Activated naive CD4-positive, alpha-beta T cell treated with anti-CD3 and anti-CD28 coated beads, Interleukin-2, amount 50 U/mL, for 72 hours (primary cell): ENCODE results near the gene NUP42. TPM values are rescaled to one million over a fixed set of nuclear protein-coding genes. Genes with fewer than 3 reads are reported as not detected.
A peak's percentile ranks its signal among the peaks of the same experiment; 100 is the strongest.
"Not testable (repeated sequence)": the region's sequence is repeated elsewhere in the genome, so short reads cannot be mapped to it uniquely, and the experiment has no call there.

Experiments
- ATAC-seq, 2 donors: fragments of 150-1000 bp; cut with Tn5 transposase; 2 replicates each; pipeline ENCODE4 v1.10.0; 2021; ENCODE audit warnings: mild to moderate bottlenecking in 2 of 2, moderate library complexity in 2 of 2
- DNase-seq, 2 donors: peaks; one replicate each; pipeline ENCODE4 v3.0.0; 2021 to 2022; ENCODE audit warnings: low spot score in 2 of 2
- H3K27ac Mint-ChIP-seq, 2 donors: one replicate each; pipeline ENCODE4 v1.8.0; 2022; ENCODE audit warnings: mild to moderate bottlenecking in 2 of 2, mixed read lengths in 2 of 2
- H3K36me3 Mint-ChIP-seq, 2 donors: one replicate each; pipeline ENCODE4 v1.8.0; 2022; ENCODE audit warnings: mixed read lengths in 2 of 2
- H3K9me3 Mint-ChIP-seq, 2 donors: one replicate each; pipeline ENCODE4 v1.8.0; 2022; ENCODE audit warnings: mixed read lengths in 2 of 2
- total RNA-seq, 2 donors: library from RNA; stranded (reverse); gene quantifications; one replicate each; pipeline ENCODE4 v1.2.3, GENCODE V29; 2022

Gene NUP42
- total RNA-seq, 2 donors from 2014 or later: 18.9 to 36.1 TPM

DNA sequence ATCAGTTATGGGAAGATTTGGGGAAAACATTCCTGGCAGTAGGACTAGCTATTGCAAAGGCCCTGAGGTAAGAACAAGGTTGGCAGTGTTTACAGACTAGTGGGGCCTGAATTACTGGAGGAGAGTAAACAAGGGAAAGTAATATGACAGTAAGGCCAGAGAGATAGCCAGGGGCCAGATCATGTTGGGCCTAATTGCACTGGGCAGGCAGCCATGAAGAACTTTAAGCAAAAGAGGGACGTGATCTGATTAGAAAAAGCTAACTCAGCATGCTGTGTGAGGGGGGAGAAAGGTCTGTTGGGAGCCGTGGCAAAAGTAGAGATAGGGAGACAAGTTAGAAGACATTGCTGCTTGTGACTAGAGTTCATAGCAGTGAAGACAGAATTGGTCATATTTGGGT is 9.2 kb downstream of the NUP42 start:
- ATAC-seq: no peak
- DNase-seq: no peak
- peak overlapping the region in 1 of 2 donors; percentile 18 for H3K27ac Mint-ChIP-seq

DNA sequence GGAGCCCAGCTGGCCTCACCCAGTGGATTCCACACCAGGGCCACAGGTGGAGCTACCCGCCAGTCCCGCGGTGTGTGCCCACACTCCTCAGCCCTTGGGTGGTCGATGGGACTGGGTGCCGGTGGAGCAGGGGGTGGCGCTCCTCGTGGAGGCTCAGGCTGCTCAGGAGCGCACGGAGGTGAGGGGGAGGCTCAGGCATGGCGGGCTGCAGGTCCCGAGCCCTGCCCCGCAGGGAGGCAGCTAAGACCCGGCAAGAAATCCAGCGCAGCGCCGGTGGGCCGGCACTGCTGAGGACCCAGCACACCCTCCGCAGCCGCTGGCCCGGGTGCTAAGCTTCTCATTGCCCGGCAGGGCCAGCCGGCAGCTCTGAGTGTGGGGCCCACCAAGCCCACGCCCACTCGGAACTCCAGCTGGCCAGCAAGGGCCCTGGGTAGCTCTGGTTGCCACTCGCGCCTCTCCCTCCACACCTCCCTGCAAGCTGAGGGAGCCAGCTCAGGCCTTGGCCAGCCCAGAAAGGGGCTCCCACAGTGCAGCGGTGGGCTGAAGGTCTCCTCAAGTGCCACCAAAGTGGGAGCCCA is 11.9 kb downstream of the NUP42 start:
- H3K36me3 Mint-ChIP-seq: peaks cover 6 to 30% of the 10 kb centered on the region in 2 donors
- ATAC-seq, H3K9me3 Mint-ChIP-seq, H3K27ac Mint-ChIP-seq, DNase-seq: not testable (repeated sequence)

More for the DNA sequence above, 9.2 kb downstream of the NUP42 start:
- no peaks in the 10 kb centered on the region for H3K9me3 Mint-ChIP-seq
- peaks cover 6 to 28% of the 10 kb centered on the region in 2 donors for H3K36me3 Mint-ChIP-seq

DNA sequence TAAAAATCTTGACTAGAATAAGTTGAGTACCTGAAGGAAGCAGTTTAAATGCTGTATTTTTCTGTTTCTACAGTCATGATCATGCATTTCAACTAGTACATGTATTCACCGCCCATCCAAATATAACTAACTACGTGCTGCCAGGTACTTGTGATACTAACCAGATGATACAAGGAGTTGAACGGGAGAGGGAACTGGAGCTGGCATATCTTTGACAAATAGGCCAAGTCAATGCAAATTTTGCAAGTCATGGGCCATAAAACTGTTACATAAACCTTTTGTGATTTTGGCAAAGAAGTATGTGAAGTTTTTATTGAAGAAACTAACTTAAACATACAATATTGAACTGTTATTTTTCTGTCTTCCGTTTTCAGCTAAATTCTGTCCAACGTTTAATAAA is 14.5 kb downstream of the NUP42 start:
- ATAC-seq (no peak), DNase-seq (no peak)
- no peak overlapping the region for H3K27ac Mint-ChIP-seq
- peaks cover 6 to 28% of the 10 kb centered on the region in 2 donors for H3K36me3 Mint-ChIP-seq
- H3K9me3 Mint-ChIP-seq: no peaks in the 10 kb centered on the region

DNA sequence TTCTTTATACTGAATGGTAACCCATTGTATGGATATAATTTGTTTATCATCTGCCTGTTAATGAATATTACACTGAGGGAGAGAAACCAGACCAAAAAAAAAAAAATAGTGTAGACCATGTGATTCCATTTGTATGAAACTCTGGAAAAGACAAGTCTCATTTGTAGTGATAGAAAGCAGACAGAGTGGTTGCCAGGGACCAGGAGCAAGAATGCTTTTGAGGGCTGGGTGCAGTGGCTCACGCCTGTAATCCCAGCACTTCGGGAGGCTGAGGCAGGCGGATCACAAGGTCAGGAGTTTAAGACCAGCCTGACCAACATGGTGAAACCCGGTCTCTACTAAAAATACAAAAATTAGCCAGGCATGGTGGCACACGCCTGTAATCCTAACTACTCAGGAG is 15.9 kb downstream of the NUP42 start:
- not testable (repeated sequence) for H3K9me3 Mint-ChIP-seq, DNase-seq, ATAC-seq
- peaks cover 6 to 22% of the 10 kb centered on the region in 2 donors for H3K36me3 Mint-ChIP-seq
- peak overlapping the region in 1 of 2 donors; percentile 0 for H3K27ac Mint-ChIP-seq

DNA sequence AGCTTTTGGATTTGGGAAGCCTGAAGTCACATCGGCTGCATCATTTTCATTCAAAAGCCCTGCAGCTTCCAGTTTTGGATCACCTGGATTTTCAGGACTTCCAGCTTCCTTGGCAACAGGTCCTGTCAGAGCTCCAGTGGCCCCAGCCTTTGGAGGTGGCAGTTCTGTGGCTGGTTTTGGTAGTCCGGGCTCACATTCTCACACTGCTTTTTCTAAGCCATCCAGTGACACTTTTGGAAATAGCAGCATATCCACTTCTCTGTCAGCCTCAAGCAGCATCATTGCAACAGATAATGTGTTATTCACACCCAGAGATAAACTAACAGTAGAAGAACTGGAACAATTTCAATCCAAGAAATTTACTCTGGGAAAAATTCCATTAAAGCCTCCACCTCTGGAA is 18.5 kb downstream of the NUP42 start:
- Mint-ChIP-seq H3K36me3 (peaks cover 12 to 30% of the 10 kb centered on the region in 2 donors), H3K27ac (no peak overlapping the region), H3K9me3 (no peaks in the 10 kb centered on the region)
- ATAC-seq (no peak), DNase-seq (no peak)

DNA sequence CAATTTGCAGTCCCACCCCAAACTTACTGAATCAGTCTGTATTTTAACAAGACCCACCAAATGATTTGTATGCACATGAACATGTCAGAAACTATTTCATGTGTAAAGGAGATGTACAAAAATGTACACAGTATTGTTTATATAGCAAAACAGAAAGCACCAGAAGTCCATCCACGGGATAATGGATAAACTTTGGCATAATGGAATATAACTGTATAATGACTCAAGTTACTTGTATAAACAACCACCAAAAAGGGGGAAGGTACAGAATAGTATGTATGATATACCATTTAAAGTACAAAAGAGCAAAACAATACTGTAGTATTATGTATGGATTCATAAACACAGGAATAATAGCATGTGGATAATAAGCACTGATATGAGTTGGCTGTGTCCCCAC is 22.4 kb downstream of the NUP42 start:
- no peak for ATAC-seq
- Mint-ChIP-seq H3K9me3 (no peaks in the 10 kb centered on the region), H3K27ac (no peak overlapping the region), H3K36me3 (peaks cover 17 to 29% of the 10 kb centered on the region in 2 donors)
- no peak for DNase-seq

DNA sequence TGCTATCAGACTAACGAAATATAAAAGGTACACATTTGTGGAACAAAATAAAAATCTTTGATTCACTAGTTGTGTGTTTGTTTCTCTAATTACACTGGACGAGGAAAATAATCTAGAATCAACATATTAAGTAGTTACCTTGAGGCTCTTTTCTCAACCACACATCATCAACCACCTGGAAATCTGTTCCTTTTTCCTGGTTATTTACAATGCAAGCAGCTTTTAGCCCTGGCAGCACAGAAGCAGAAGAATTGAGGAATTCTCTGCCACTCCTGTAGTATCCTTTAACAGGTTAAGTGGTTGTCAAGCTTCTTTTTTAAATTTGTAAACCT is 23.7 kb downstream of the NUP42 start:
- DNase-seq (no peak), ATAC-seq (no peak)
- H3K27ac Mint-ChIP-seq: no peak overlapping the region
- no peaks in the 10 kb centered on the region for H3K9me3 Mint-ChIP-seq
- H3K36me3 Mint-ChIP-seq: peaks cover 11 to 20% of the 10 kb centered on the region in 2 donors

DNA sequence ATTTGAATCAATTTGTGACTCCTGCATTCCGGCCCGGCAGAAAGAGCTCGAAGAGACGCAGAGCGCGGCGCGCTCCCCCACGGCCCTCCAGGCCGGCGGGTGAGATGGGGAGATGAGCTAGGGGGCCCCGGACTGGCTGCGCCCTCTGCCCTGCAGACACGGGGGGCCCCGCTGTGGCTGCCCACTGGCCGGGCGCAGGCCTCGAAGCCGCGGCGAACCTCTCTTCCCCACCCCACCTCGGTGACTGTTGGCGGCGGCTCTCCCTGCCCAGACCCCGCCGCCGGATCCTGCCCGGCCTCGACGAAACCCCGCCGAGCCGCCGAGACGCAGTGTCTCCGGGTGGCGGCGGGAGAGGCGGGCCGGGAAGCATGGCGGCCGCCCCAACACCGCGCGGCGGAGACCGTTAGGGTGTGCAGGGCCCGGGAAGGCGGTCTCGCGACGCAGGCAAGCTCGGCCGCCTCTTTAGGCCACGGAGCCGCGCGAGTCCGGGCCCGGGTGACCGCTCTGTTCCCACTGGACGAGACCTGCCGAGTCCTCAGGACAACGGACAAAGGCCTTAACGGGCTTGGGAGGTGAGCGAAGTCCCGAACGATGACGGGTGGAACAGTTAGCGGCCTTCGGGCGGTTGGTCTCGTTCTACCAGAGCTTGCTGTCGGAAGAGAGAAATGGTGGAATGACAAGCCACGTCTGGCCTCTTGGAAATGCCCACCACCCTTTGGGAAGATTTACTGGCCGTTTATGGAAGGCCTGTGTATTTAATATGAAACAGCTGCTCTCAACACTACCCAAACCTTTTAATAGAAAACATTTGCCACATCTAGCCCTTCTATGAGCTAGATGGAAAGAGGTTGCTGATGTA is 24.3 kb downstream of the NUP42 start:
- Mint-ChIP-seq H3K36me3 (peaks cover 11 to 20% of the 10 kb centered on the region in 2 donors), H3K9me3 (no peaks in the 10 kb centered on the region), H3K27ac (peak overlapping the region in 1 of 2 donors; percentile 11)
- DNase-seq: peak in 1 of 2 donors; percentile 17
- ATAC-seq: peak; percentile 45 to 80

DNA sequence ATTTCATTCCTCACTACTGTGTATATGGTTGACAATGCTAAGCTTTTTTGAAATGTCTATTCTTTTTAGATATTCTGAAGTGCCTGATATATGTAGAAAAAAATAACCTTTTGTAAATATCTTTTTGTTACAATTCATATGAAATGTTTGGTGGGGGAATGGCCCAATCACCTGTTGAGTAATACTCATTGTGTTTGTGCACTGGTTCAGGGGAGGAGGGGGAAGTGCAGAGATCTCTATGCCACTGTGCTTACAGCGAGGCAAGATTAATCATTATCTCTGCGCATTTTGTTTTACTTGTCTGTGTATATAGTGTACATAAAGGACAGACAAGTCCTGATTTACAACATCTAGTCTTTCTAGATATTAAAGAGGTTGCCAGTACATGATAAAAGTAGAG is 25.2 kb downstream of the NUP42 start:
- DNase-seq: no peak
- H3K36me3 Mint-ChIP-seq: peaks cover 11 to 20% of the 10 kb centered on the region in 2 donors
- H3K27ac Mint-ChIP-seq: peak overlapping the region in 1 of 2 donors; percentile 11
- no peaks in the 10 kb centered on the region for H3K9me3 Mint-ChIP-seq
- no peak for ATAC-seq

DNA sequence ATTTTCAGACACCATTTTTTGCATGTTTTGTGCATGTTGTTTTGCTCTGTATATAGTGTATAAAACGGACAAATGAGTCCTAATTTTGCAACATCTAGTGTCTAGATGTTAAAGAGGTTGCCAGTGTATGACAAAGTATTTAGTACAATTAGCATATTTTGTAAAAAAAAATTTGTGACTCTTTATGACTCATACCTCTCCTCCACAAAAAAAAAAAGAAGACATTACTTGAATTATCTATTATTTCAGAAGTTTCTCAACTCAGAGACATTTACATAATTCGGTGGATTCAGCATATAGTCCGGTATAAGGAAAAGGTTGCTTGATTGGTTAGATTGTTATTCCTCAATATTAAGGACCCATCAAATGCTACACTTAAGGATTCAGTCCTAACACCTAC is 26.0 kb downstream of the NUP42 start:
- Mint-ChIP-seq H3K27ac (no peak overlapping the region), H3K9me3 (no peaks in the 10 kb centered on the region), H3K36me3 (peaks cover 11 to 20% of the 10 kb centered on the region in 2 donors)
- DNase-seq: no peak
- no peak for ATAC-seq

DNA sequence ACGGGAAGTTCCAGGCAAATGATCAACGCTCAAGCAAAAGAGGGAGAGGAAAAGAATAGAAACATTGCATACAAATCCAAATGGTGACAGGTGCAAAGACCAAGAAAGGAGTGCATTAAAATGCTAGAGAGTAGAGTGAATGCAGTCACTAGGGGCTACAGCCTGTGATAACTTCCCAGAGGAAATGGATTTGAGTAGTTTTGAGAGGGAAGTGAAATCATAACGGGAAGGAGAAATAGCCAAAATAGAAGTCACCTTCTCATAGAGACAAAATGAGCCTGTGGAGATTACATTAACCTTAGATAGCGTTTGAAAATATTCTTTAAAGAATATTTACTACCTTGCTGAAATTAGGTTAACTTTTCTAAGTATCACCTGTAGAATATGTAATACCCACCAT is 26.5 kb downstream of the NUP42 start:
- Mint-ChIP-seq H3K9me3 (no peaks in the 10 kb centered on the region), H3K36me3 (peaks cover 7 to 20% of the 10 kb centered on the region in 2 donors), H3K27ac (no peak overlapping the region)
- DNase-seq (no peak), ATAC-seq (no peak)

DNA sequence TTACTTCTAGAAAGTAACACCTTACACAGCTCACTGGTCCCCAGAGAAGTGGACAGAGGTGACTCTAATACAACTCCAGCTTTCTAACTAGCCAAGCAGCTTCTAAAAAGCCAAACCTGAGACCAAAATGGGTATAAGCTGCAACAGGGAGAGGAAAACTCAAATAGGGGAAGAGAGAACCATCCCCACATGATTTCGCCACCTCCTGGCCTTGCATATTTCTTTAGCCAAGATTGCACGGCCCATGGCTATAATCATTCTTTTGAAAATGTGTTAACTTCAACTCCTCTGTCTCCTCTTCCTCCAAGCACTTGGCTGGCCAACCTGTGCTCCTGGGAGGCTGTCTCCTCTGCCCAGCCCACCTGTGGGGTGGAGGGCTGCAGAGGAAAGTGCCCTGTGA is 28.7 kb downstream of the NUP42 start:
- Mint-ChIP-seq H3K27ac (no peak overlapping the region), H3K36me3 (peaks cover 2 to 7% of the 10 kb centered on the region in 2 donors)
- no peak for ATAC-seq

DNA sequence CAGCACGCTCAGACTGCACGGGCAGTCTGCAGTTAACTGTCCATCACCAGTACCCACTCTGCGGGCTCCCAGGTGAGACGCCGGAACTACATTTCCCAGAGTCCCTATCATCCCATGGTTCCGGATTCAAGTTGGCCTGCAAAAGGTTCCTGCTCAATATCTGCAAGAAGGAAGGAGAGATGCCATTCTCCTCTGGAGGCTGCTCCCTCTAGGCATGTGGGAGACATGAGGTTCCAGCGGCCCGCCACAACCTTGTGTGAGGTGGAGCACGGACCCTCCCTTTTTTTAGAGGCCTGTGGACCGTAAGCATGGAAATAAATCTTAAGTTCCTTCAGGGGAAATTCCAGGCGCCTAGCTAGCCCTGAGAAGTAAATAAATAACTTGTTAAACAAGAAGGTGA is 29.7 kb downstream of the NUP42 start:
- H3K36me3 Mint-ChIP-seq: peaks cover 0 to 3% of the 10 kb centered on the region in 2 donors
- no peaks in the 10 kb centered on the region for H3K9me3 Mint-ChIP-seq
- no peak overlapping the region for H3K27ac Mint-ChIP-seq
- DNase-seq (no peak), ATAC-seq (no peak)

More for the DNA sequence above, 28.7 kb downstream of the NUP42 start:
- DNase-seq: no peak
- no peaks in the 10 kb centered on the region for H3K9me3 Mint-ChIP-seq

DNA sequence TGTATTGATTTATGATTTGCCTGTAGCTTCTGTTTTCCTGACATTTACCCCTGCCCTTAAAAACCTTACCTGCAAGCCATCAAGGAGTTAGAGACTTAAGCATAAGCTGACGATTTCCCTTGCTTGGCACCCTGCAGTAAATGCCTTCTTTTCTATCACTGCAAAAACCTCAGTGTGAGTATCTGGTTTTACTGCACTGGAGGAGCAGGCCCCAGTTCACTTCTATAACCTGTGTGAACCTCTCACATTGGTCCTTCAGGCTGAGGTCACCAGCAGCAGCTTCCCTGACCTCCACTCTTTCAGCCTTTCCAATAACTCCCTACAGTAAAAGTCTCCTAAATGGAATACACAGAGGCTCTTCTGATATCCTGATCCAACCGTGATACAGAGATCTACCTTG is 30.5 kb downstream of the NUP42 start:
- ATAC-seq: no peak
- Mint-ChIP-seq H3K9me3 (no peaks in the 10 kb centered on the region), H3K27ac (no peak overlapping the region), H3K36me3 (no peaks in the 10 kb centered on the region)
- no peak for DNase-seq

DNA sequence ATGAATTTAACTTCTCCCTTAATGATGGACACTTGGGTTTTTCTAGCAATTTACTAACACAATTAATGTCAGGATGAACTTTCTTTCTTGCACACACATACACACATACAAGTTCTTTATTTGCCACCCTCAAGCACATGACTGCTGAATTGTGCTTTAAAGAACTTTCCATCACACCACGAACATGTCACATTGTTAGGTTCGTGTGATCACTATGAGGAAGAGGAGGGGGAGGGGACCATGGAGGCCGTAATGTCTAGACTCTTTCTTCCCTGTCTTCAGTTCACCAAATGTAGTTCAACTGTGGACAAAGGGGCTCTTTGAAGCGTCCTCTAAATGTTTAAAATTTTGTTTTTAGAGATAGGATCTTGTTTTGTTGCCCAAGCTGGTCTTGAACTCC is 31.0 kb downstream of the NUP42 start:
- H3K27ac Mint-ChIP-seq: no peak overlapping the region
- DNase-seq: no peak
- H3K36me3 Mint-ChIP-seq: no peaks in the 10 kb centered on the region
- ATAC-seq: no peak
- no peaks in the 10 kb centered on the region for H3K9me3 Mint-ChIP-seq

DNA sequence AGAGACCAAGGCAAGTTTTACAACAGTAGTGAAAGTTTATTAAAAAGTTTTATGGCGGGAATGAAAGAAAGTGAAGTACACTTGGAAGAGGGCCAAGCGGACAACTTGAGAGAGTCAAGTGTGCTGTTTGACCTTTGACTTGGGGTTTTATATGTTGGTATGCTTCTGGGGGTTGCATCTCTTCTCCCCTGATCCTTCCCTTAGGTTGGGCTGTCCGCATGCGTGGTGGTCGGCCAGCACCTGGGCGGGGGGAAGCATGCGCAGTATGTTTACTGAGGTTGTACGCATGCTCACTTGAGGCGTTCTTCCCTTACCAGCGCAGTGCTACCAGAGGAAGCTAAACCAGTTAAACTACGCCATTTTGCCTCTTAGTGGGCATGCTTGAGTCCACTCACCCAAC is 31.9 kb downstream of the NUP42 start:
- DNase-seq: no peak
- Mint-ChIP-seq H3K9me3 (no peaks in the 10 kb centered on the region), H3K27ac (no peak overlapping the region), H3K36me3 (no peaks in the 10 kb centered on the region)
- no peak for ATAC-seq

DNA sequence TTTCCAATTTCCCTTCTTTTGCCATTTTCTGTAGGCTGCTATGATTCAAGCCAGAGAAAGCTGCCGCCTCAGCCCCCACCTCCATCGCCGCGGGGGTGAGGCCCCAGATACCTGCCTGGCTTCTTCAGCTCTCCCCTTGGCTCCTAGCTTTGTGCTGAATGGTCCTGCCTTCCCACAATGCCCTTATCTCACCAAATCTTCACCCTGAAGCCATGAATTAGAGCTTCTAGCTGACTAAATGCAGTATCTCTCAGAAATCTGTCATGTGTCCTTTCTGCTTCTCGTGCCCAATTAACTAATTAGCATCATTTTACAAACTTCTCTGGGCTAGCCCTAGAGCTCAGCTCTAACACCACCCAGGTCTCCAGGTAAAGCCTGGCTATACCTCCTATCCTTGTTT is 32.6 kb downstream of the NUP42 start:
- ATAC-seq: no peak
- Mint-ChIP-seq H3K9me3 (no peaks in the 10 kb centered on the region), H3K27ac (no peak overlapping the region), H3K36me3 (no peaks in the 10 kb centered on the region)
- no peak for DNase-seq

DNA sequence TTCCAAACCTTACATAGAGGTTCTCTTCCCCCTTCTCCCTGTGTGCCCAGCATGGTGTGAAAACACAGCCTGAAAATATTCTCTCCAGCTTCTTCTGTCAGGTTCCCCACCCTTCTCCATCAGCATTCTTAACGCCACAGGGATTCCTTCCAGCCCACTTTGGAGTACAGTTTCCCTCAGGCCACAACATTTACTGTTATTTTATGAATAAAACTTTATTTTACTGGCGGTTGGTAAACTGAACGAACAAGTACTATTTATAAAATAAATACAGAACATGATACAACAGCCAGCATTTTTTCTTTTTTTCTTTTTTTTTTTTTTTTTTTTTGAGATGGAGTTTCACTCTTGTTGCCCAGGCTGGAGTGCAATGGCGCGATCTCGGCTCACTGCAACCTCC is 33.1 kb downstream of the NUP42 start:
- Mint-ChIP-seq H3K27ac (no peak overlapping the region), H3K9me3 (no peaks in the 10 kb centered on the region), H3K36me3 (no peaks in the 10 kb centered on the region)
- ATAC-seq (no peak), DNase-seq (no peak)
